GM21528 (cell line): ENCODE results near the gene MSGN1.

Source experiments
- ATAC-seq: cut with Tn5 transposase; IDR thresholded peaks from one replicate; pipeline ENCODE4 v1.9.1; 2021; ENCODE audit warnings: mild to moderate bottlenecking, moderate library complexity; ENCODE audit not compliant: unreplicated experiment, low FRiP score

The MSGN1 gene, protein sequence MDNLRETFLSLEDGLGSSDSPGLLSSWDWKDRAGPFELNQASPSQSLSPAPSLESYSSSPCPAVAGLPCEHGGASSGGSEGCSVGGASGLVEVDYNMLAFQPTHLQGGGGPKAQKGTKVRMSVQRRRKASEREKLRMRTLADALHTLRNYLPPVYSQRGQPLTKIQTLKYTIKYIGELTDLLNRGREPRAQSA

DNA sequence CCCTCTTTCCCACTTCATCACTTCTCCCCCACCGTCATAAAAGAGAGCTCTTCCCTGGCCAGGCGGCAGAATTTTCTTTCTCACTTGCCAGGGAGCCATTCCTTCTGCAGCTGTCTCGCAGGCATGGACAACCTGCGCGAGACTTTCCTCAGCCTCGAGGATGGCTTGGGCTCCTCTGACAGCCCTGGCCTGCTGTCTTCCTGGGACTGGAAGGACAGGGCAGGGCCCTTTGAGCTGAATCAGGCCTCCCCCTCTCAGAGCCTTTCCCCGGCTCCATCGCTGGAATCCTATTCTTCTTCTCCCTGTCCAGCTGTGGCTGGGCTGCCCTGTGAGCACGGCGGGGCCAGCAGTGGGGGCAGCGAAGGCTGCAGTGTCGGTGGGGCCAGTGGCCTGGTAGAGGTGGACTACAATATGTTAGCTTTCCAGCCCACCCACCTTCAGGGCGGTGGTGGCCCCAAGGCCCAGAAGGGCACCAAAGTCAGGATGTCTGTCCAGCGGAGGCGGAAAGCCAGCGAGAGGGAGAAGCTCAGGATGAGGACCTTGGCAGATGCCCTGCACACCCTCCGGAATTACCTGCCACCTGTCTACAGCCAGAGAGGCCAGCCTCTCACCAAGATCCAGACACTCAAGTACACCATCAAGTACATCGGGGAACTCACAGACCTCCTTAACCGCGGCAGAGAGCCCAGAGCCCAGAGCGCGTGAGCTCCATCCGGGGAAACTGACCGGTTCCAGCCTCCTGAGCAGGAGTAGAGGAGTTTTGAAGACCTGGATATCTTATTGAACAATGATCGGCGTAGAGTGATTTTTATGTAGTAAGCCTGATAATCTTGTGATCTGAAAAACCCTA, at the start of gene MSGN1:
TSS of gene MSGN1 (plus strand) at position 65 of the 850 bp plus-strand sequence. CDS start at position 124, 59 bp downstream.
- no peak for ATAC-seq

- no peak for ATAC-seq
Observed at GRCh38 chr2:17768894-17769293, 47.4 kb upstream of the MSGN1 start.

DNA sequence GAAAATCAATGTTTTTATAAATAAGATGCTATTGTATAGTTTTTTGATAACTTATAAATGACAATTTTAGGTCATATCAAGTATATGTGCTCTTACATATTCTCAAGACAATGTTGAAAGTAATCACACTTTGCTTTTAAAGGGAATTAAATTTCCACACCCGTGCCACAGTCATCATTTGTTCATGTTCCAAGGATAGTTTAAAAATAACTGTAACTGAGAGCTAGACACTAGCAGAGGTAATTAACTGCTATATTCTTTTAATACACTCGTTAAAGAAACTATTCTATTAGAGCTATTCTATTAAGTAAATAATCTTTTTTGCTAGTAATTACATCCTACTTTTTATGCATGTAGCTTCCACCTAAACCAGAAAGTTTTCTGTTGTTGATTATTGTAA, 44.3 kb upstream of the MSGN1 start:
- no peak for ATAC-seq

DNA sequence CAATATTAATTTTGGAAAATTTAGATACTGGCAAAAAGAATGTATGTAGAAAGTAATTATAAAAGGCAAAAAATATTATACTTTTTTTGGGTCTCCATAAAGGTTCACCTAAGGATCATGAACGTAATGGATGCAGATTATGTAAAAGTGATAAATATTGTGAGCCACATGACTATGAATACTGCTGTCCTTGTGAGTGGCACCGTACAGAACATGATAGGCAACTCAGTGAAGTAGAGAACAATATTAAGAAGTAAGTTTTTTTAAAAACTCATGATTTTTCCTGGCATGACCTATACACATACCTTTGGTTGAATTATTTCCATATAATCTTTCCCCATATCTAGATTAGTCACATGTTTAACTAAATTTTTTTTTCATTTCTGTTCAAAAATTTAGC, 43.7 kb upstream of the MSGN1 start:
- no peak for ATAC-seq

DNA sequence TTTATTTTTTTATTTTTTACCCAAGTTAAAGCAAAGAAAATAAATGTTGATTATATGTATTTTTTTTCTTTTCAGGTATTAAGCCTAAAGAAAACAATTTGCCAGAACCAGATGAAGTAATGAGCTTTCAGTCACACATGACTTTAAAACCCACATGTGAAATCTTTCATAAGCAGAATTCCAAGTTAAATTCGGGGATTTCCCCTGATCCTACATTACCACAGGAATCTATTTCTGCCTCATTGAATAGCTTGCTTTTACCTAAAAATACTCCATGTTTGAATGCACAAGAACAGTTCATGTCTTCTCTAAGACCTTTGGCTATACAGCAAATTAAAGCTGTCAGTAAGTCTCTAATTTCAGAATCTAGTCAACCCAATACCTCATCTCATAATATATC, 35.7 kb upstream of the MSGN1 start:
- ATAC-seq = no peak

DNA sequence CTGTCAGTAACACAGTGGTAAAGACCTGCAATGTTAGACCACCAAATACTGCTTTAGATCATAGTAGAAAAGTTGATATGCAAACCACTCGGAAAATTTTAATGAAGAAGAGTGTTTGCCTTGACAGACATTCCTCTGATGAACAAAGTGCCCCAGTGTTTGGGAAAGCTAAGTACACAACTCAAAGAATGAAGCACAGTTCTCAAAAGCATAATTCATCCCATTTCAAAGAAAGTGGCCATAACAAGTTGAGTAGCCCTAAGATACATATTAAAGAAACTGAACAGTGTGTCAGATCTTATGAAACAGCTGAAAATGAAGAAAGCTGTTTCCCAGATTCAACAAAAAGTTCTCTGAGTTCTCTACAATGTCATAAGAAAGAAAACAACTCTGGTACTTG, 34.8 kb upstream of the MSGN1 start:
- ATAC-seq = no peak

- no peak for ATAC-seq
Observed at GRCh38 chr2:17786727-17787126, 29.5 kb upstream of the MSGN1 start.

GRCh38 chr2:17788773-17789172, 27.5 kb upstream of the MSGN1 start:
- ATAC-seq = no peak

DNA sequence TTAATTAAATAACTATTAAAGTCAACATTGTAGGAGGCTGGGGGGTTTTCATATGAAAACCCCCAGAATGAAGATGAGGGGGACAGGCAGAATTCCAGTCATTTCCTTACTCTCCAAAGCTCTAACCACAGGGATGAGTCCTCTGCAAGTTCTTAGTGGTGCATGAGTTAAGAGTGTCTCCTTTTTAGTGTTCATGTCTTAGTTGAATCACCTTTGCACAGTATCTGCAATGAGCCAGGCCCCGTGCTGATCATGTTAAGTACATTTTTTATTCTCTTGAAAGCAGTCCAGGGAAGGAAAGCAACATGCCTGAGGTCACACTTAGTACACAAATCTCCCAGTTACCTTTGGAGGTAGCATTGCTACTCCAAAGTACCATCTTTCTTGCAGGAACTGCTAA, 25.7 kb upstream of the MSGN1 start:
- ATAC-seq = no peak

GRCh38 chr2:17791121-17791816, 25.0 kb upstream of the MSGN1 start:
- no peak for ATAC-seq

GRCh38 chr2:17791817-17792130, 24.5 kb upstream of the MSGN1 start:
- ATAC-seq = no peak

GRCh38 chr2:17792515-17792914, 23.7 kb upstream of the MSGN1 start:
- ATAC-seq = no peak

GRCh38 chr2:17793296-17793695, 23.0 kb upstream of the MSGN1 start:
- no peak for ATAC-seq

- ATAC-seq = no peak
Observed at GRCh38 chr2:17793803-17794354, 22.4 kb upstream of the MSGN1 start.

- ATAC-seq = no peak
Observed at GRCh38 chr2:17795309-17795708, 21.0 kb upstream of the MSGN1 start.

GRCh38 chr2:17798338-17798737, 17.9 kb upstream of the MSGN1 start:
- ATAC-seq = no peak

GRCh38 chr2:17799301-17800120, 16.7 kb upstream of the MSGN1 start:
- ATAC-seq = no peak

DNA sequence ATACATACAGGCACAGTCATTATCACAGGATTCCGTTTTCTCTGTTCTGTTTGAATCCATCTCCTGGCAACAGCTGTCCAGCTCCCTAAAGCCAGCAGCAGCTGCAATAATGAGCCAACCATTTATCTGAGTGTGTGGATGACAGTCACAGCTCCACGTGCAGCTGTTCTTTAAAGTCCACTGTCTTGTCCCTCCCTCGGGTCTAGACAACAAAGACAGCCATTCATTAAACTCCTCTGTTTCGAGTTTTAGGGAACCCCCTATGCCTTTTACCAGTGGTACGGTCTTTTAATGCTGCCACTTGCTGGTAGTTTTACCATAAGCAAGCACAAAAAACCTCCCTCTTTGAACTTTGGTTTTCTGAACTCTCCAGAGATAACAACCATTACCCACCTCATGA, 16.0 kb upstream of the MSGN1 start:
- no peak for ATAC-seq

DNA sequence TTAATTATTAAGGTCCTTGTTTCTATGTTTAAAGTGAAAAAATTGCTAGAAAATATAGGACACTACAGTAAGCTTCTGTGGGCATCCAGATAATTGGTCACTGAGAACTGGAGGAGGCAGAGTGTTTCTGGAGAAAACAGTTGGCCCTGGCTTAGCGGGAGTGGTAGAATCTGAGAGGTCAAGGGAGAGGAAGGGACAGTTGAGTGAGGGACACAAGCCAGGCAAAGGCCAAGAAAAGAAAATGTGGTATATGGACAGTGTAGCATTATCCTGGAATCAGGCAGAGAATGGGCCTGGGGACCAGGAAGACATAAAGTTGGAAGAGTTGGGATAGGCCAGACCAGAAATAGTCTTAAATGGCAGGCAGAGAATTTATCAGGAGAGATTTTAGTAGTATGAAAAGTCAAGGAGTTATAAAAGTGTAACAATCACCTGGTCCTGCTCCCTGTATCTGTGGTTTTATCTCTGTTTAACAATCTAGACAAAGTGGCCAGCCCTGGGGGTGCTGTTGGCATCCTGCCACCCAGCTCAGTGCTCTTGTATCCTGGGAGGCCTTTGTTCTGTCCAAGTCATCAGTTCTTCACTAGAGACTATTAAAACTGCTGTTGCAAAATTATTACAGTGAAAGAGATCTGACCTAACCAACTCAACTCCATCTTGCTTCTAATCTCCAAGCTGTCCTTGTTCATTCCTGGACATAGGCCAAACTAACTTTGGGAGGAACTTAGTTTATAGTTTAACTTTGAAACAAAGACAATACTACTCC, 15.4 kb upstream of the MSGN1 start:
- no peak for ATAC-seq

DNA sequence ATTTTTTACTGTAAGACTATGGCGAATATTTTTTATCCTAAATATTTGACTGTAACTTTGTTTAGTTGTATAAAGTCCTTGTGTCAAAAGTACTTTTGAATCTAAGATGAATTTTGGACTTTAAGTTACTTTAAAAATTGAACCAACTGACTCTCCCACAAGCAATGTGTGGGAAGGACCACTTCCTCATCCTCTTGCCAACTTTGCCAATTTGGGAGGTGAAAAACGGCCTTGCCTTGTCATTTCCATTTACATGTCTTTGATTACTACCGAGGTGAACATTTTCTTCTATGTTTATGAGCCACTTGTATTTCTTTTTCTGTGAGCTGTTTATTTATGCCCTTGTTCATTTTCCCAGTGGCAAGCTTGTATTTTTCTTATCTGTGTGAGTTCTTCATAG, 12.8 kb upstream of the MSGN1 start:
- no peak for ATAC-seq
